Fibroblast of the aortic adventitia (primary cell): ENCODE results near the gene TANGO2. TPM values are rescaled to one million over a fixed set of nuclear protein-coding genes. Genes with fewer than 3 reads are reported as not detected.
A peak's percentile ranks its signal among the peaks of the same experiment; 100 is the strongest.

ENCODE experiments used
- DNase-seq: peaks from one replicate; pipeline ENCODE4 v3.0.0-alpha.2; 2010; ENCODE audit warnings: low read depth
- H3K4me3 ChIP-seq: 2 replicates; pipeline ENCODE4 v1.5.1; 2011; ENCODE audit warnings: low read depth, mild to moderate bottlenecking, control low read depth, low read length, moderate library complexity
- total RNA-seq: library from RNA; depleted of rRNA; stranded (reverse); fragments of >200 nt; gene quantifications from 2 replicates; pipeline ENCODE4 v1.2.3, GENCODE V29; 2012; ENCODE audit warnings: low replicate concordance
- TF ChIP-seq, protein P1 (sequence below): IDR thresholded peaks from 2 replicates; pipeline ENCODE4 v1.5.1; 2011; ENCODE audit warnings: mild to moderate bottlenecking, low read length, control low read depth, inconsistent platforms; ENCODE audit not compliant: insufficient read depth

Gene TANGO2
- total RNA-seq, 1 donor: 41.7 TPM

GRCh38 chr22:20028855-20029549, 8.1 kb downstream of the TANGO2 start:
- no peak for DNase-seq
- H3K4me3 ChIP-seq: no peak overlapping the region
- TF ChIP-seq, protein P1, sequence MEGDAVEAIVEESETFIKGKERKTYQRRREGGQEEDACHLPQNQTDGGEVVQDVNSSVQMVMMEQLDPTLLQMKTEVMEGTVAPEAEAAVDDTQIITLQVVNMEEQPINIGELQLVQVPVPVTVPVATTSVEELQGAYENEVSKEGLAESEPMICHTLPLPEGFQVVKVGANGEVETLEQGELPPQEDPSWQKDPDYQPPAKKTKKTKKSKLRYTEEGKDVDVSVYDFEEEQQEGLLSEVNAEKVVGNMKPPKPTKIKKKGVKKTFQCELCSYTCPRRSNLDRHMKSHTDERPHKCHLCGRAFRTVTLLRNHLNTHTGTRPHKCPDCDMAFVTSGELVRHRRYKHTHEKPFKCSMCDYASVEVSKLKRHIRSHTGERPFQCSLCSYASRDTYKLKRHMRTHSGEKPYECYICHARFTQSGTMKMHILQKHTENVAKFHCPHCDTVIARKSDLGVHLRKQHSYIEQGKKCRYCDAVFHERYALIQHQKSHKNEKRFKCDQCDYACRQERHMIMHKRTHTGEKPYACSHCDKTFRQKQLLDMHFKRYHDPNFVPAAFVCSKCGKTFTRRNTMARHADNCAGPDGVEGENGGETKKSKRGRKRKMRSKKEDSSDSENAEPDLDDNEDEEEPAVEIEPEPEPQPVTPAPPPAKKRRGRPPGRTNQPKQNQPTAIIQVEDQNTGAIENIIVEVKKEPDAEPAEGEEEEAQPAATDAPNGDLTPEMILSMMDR: no peak

- TF ChIP-seq, protein P1: no peak
- H3K4me3 ChIP-seq: no peak overlapping the region
- DNase-seq: no peak
Observed at GRCh38 chr22:20029550-20030225, 8.8 kb downstream of the TANGO2 start.

- TF ChIP-seq, protein P1: no peak
- DNase-seq: no peak
Observed at GRCh38 chr22:20031732-20032406, 11.0 kb downstream of the TANGO2 start.

GRCh38 chr22:20032407-20032991, 11.6 kb downstream of the TANGO2 start:
- no peak for DNase-seq
- H3K4me3 ChIP-seq: no peak overlapping the region
- TF ChIP-seq, protein P1: no peak

More at GRCh38 chr22:20031732-20032406, 11.0 kb downstream of the TANGO2 start:
- no peak overlapping the region for H3K4me3 ChIP-seq

- no peak overlapping the region for H3K4me3 ChIP-seq
- TF ChIP-seq, protein P1: no peak
- peak; percentile 15 for DNase-seq
Observed at GRCh38 chr22:20033045-20033706, 12.3 kb downstream of the TANGO2 start.

GRCh38 chr22:20034143-20034542, 13.2 kb downstream of the TANGO2 start:
- H3K4me3 ChIP-seq: no peak overlapping the region
- DNase-seq: no peak
- TF ChIP-seq, protein P1: no peak
